Gastroesophageal sphincter (tissue), 4 donors: ENCODE results near the gene SORCS1. TPM values are rescaled to one million over a fixed set of nuclear protein-coding genes. Genes with fewer than 3 reads are reported as not detected.

Source experiments
- ATAC-seq: fragments of 150-250 bp; one replicate; pipeline ENCODE4 v1.9.1; 2016; ENCODE audit warnings: mild to moderate bottlenecking, moderate library complexity
- H3K27ac ChIP-seq, 4 donors: fragments of 200-600 bp; sonication (generic) in 3 of 4; 1 replicate in 3 of 4; 2 replicates in 1 of 4; pipeline ENCODE4 v1.5.1; 2016 to 2019
- H3K27me3 ChIP-seq: fragments of 200-600 bp; sonication (generic); one replicate; pipeline ENCODE4 v1.5.1; 2019
- H3K36me3 ChIP-seq, 2 donors: fragments of 200-600 bp; sonication (generic); one replicate each; pipeline ENCODE4 v1.5.1; 2019; ENCODE audit warnings: control low read depth in 1 of 2
- H3K4me1 ChIP-seq, 3 donors: fragments of 200-600 bp; sonication (generic); 1 replicate in 2 of 3; 2 replicates in 1 of 3; pipeline ENCODE4 v1.5.1; 2016 to 2019; ENCODE audit warnings: control low read depth in 2 of 3
- H3K4me3 ChIP-seq, 2 donors: fragments of 200-600 bp; sonication (generic); one replicate each; pipeline ENCODE4 v1.5.1; 2019; ENCODE audit warnings: mild to moderate bottlenecking in 1 of 2, moderate library complexity in 1 of 2
- H3K9me3 ChIP-seq, 3 donors: fragments of 200-600 bp; sonication (generic); one replicate each; pipeline ENCODE4 v1.5.1; 2017 to 2019; ENCODE audit warnings: control low read depth in 2 of 3
- EP300 ChIP-seq: sonication (generic); formaldehyde crosslinking; IDR thresholded peaks from one replicate; pipeline ENCODE4 v1.6.1; 2017; ENCODE audit warnings: antibody characterized with exemption, mild to moderate bottlenecking
- POLR2A ChIP-seq, 2 donors: fragments of 450-650 bp; IDR thresholded peaks; one replicate each; pipeline ENCODE4 v1.6.1; 2017; ENCODE audit warnings: antibody characterized with exemption in 2 of 2, mild to moderate bottlenecking in 2 of 2, moderate library complexity in 1 of 2
- POLR2AphosphoS5 ChIP-seq: sonication (generic); formaldehyde crosslinking; IDR thresholded peaks from one replicate; pipeline ENCODE4 v1.6.1; 2017; ENCODE audit warnings: antibody characterized with exemption
- WGBS, 2 donors: methylation state at CpG; one replicate each; pipeline ENCODE4 v1.1.5; 2018; ENCODE audit warnings: low coverage in 1 of 2; 5-methylcytosine and 5-hydroxymethylcytosine counted together
- total RNA-seq, 4 donors: library from RNA; depleted of rRNA; stranded (reverse); fragments of >200 nt; gene quantifications; one replicate each; pipeline ENCODE4 v1.1.0, GENCODE V29; 2016
- TF ChIP-seq, protein P1 (sequence below), 4 experiments: fragments of 200-600 bp in 2 of 4; fragments of 450-650 bp in 2 of 4; sonication (generic) in 1 of 4; IDR thresholded peaks; one replicate each; pipeline ENCODE4 v1.5.1; 2017 to 2019; ENCODE audit warnings: antibody characterized with exemption in 4 of 4, mild to moderate bottlenecking in 2 of 4, moderate library complexity in 2 of 4

Gene SORCS1
- total RNA-seq, 4 donors from 2014 or later, result 8.5 to 18.6 (median 10.0) TPM

DNA sequence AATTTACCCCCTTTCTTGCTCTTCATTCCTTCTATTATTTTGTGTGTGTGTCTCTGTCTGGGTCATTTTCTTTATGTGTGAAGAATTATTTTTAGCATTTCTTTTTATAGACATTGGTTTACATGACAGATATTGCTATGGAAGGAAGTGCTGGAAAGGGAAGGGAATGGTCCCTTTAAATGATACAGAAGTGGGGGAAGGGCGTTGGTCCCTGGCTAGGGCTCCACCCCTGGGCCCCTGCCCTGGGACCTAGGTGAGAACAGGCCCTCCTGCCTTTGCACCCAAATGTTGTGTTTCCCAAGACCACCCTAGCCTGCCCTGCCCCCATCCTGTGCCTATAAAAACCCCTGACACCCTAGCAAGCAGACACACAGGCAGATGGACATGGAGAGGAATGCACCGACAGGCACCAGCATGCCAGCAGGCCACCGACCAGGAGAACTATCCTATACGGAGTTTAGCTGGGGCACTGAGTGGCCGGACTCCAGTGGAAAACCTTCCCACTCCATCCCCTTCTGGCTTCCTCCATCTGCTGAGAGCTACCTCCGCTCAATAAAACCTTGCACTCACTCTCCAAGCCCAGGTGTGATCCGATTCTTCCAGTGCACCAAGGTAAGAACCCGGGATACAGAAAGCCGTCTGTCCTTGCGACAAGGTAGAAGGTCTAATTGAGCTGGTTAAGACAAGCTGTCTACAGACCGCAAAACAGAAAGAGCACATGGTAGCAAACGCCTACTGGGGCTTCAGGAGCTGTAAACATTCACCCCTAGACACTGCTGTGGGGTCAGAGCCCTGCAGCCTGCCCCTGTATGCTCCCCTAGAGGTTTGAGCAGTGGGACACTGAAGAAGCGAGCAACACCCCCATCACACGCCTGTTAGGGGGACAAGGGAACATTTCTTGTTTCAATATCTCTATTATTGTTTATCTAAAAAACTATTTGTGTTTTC is 515.7 kb downstream of the SORCS1 start:
- Histone ChIP-seq H3K4me3 (no peak overlapping the region), H3K27ac (no peak overlapping the region), H3K4me1 (no peaks in the 10 kb centered on the region), H3K36me3 (no peaks in the 10 kb centered on the region), H3K27me3 (no peaks in the 10 kb centered on the region), H3K9me3 (no peaks in the 10 kb centered on the region)
- 60 to 92% methylated on average over 2 to 3 of the region's 14 CpGs for WGBS, 2 donors
- ATAC-seq, result no peak
- TF ChIP-seq POLR2A (IDR thresholded peaks at IDR 0.05) (no peak), EP300 (no peak), POLR2AphosphoS5 (no peak)
- TF ChIP-seq, protein P1, sequence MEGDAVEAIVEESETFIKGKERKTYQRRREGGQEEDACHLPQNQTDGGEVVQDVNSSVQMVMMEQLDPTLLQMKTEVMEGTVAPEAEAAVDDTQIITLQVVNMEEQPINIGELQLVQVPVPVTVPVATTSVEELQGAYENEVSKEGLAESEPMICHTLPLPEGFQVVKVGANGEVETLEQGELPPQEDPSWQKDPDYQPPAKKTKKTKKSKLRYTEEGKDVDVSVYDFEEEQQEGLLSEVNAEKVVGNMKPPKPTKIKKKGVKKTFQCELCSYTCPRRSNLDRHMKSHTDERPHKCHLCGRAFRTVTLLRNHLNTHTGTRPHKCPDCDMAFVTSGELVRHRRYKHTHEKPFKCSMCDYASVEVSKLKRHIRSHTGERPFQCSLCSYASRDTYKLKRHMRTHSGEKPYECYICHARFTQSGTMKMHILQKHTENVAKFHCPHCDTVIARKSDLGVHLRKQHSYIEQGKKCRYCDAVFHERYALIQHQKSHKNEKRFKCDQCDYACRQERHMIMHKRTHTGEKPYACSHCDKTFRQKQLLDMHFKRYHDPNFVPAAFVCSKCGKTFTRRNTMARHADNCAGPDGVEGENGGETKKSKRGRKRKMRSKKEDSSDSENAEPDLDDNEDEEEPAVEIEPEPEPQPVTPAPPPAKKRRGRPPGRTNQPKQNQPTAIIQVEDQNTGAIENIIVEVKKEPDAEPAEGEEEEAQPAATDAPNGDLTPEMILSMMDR (IDR thresholded peaks at IDR 0.05), result no peak

DNA sequence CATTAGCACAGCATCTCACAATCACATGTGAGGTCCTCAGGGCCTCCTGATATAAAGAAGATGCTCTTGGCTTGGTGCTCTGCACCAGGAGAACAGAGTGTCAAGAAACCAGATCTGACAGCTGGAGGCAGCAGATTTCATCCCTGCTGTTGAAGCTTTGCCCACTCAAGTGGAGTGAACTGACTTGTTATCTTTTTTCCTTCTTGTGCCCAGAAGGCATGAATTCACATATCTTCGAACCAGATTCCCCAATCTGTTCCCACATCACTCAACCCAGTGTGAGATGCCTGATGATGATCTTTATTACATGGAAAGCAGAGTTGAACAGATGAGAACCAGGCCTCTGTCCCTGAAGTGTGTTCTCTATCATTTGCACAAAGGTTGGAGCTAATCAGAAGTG is 521.0 kb downstream of the SORCS1 start:
- TF ChIP-seq, protein P1 (IDR thresholded peaks at IDR 0.05), result no peak
- no peak for TF ChIP-seq POLR2A (IDR thresholded peaks at IDR 0.05)
- no peak for TF ChIP-seq EP300
- no peak for TF ChIP-seq POLR2AphosphoS5
- no peaks in the 10 kb centered on the region for H3K36me3 ChIP-seq
- 25 to 29% methylated on average over 1 of the region's 1 CpG for WGBS, 2 donors
- no peak for ATAC-seq
- H3K4me1 ChIP-seq, result no peaks in the 10 kb centered on the region
- H3K4me3 ChIP-seq, result no peak overlapping the region
- H3K9me3 ChIP-seq, result no peaks in the 10 kb centered on the region
- no peaks in the 10 kb centered on the region for H3K27me3 ChIP-seq
- H3K27ac ChIP-seq, result no peak overlapping the region

DNA sequence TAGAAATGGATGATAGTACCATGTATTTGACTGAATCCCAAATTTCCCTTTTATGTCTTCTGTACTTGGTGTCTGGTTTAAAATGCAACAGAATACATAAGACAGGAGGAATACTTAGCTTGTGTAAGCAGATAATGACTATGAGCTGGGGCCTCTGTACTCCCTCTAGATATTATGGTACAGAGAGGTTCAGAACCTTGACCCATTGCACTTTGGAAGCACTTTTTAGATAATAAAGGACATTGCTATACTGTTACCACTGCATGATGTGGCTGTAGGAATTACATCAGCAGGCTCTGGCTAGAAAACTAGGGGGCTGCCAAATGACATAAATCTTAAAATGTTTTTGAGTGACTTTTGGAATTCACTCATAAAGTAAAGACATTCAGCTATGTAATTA is 526.6 kb downstream of the SORCS1 start:
- no peak overlapping the region for H3K27ac ChIP-seq
- no peaks in the 10 kb centered on the region for H3K9me3 ChIP-seq
- no peaks in the 10 kb centered on the region for H3K4me1 ChIP-seq
- ATAC-seq, result no peak
- TF ChIP-seq POLR2AphosphoS5 (no peak), EP300 (no peak), POLR2A (IDR thresholded peaks at IDR 0.05) (no peak)
- TF ChIP-seq, protein P1 (IDR thresholded peaks at IDR 0.05), result no peak
- H3K36me3 ChIP-seq, result no peaks in the 10 kb centered on the region
- H3K4me3 ChIP-seq, result no peak overlapping the region
- no peaks in the 10 kb centered on the region for H3K27me3 ChIP-seq

DNA sequence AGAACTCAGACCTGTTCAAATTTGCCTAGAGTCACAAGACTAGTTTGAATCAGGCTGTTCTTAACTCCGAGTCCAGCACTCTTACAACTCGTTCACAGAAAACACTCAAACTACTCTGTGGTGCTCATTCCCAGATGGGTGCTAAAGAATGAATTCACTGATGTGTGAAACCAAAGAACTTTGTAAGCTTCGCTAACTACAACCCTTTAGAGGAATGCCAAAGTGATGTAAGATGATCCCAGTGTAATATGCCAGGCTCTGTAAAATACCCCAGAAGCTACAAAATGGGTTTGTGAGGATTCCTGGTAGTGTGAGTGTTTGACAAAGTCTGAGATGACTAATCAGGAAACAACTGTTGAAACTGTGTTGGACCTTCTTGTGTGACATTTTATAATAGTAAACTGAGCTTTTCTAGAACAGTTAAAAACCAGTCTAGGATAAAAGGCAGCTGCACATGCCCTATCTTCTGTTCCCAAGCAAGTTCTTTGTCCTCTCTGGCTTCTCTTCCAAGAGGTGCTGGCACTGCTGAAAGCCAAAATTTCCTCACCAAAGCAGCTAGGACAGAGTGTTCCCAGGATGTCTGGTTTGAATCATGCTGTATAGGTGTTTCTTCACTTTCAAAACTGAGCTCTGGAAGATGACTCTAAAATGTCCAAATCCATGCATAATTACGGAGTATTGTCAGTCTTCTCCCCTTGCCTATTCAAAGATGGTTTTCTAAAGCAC is 527.6 kb downstream of the SORCS1 start:
- WGBS, 2 donors, result 79 to 89% methylated on average over 3 to 4 of the region's 4 CpGs
- TF ChIP-seq POLR2AphosphoS5, result no peak
- no peak for TF ChIP-seq EP300
- TF ChIP-seq, protein P1 (IDR thresholded peaks at IDR 0.05), result no peak
- TF ChIP-seq POLR2A (IDR thresholded peaks at IDR 0.05), result no peak
- H3K36me3 ChIP-seq, result no peaks in the 10 kb centered on the region
- H3K4me1 ChIP-seq, result no peaks in the 10 kb centered on the region
- no peak overlapping the region for H3K4me3 ChIP-seq
- H3K27me3 ChIP-seq, result no peaks in the 10 kb centered on the region
- no peak overlapping the region for H3K27ac ChIP-seq
- H3K9me3 ChIP-seq, result no peaks in the 10 kb centered on the region
- ATAC-seq, result peak; percentile 34
